ENCODE data around the gene SLC35F1.

GRCh38 chr6:118294906-118295305 lies 387.8 kb downstream of the SLC35F1 start:
- no peak for TF ChIP-seq CTCF (IDR thresholded peaks at IDR 0.05; ENCODE audit: insufficient read depth, low read length)
- TF ChIP-seq, protein P1, sequence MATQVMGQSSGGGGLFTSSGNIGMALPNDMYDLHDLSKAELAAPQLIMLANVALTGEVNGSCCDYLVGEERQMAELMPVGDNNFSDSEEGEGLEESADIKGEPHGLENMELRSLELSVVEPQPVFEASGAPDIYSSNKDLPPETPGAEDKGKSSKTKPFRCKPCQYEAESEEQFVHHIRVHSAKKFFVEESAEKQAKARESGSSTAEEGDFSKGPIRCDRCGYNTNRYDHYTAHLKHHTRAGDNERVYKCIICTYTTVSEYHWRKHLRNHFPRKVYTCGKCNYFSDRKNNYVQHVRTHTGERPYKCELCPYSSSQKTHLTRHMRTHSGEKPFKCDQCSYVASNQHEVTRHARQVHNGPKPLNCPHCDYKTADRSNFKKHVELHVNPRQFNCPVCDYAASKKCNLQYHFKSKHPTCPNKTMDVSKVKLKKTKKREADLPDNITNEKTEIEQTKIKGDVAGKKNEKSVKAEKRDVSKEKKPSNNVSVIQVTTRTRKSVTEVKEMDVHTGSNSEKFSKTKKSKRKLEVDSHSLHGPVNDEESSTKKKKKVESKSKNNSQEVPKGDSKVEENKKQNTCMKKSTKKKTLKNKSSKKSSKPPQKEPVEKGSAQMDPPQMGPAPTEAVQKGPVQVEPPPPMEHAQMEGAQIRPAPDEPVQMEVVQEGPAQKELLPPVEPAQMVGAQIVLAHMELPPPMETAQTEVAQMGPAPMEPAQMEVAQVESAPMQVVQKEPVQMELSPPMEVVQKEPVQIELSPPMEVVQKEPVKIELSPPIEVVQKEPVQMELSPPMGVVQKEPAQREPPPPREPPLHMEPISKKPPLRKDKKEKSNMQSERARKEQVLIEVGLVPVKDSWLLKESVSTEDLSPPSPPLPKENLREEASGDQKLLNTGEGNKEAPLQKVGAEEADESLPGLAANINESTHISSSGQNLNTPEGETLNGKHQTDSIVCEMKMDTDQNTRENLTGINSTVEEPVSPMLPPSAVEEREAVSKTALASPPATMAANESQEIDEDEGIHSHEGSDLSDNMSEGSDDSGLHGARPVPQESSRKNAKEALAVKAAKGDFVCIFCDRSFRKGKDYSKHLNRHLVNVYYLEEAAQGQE (IDR thresholded peaks at IDR 0.05; ENCODE audit: insufficient replicate concordance, low read depth): no peak

All from HL-60 (cell line).